Jurkat, Clone E6-1 (cell line): Measurements from ENCODE around the gene VPS52.

ENCODE experiments used
- DNase-seq: peaks from one replicate; pipeline ENCODE4 v3.0.0-alpha.2; 2011; ENCODE audit warnings: low read depth, low spot score
- H3K4me3 ChIP-seq: 2 replicates; pipeline ENCODE4 v1.5.1; 2011; ENCODE audit warnings: mild to moderate bottlenecking, low read length, control low read depth, moderate library complexity

VPS52 gene

GRCh38 chr6:33306356-33306755, 34.7 kb upstream of the VPS52 start:
- H3K4me3 ChIP-seq, result no peak overlapping the region
- DNase-seq, result no peak

DNA sequence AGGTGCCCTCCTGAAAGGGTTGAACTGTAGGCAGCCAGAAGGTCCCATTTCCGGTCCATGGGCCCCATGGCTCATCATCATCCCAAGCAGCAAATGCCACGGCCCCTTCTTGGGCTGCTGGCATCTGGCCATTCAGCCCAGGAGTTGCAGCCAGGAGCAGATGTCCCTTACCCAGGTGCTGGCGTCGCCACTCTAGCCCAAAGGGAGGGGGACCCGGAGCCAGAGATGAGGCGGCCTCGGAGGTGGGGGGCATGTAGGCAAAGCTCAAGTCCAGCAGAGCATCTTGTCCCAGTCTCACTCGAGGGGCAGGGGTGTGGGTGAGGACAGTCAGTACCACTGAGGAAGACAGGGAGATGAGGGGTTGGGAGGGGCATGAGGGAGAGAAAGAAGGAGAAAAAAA, 33.4 kb upstream of the VPS52 start:
- no peak overlapping the region for H3K4me3 ChIP-seq
- DNase-seq, result no peak

DNA sequence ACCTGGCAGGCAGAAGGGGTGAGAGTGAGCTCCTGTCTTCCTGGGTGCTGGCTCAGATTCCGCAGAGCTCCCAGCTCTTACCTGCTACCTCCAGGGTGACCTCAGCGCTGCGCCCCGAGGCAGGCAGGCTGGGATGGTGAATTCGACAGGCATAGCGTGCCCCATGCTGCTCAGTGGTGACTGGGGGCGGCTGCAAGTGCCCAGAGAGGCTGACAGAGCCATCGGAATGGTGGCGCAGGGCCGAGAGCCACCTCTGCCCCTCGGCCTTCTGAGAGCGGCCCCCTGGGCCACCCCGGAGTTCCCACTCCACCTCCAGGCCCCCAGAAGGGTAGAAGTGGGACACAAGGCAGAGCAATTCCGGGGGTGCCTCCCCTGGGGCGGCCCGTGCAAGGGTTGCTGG, 32.5 kb upstream of the VPS52 start:
- H3K4me3 ChIP-seq, result no peak overlapping the region
- no peak for DNase-seq

DNA sequence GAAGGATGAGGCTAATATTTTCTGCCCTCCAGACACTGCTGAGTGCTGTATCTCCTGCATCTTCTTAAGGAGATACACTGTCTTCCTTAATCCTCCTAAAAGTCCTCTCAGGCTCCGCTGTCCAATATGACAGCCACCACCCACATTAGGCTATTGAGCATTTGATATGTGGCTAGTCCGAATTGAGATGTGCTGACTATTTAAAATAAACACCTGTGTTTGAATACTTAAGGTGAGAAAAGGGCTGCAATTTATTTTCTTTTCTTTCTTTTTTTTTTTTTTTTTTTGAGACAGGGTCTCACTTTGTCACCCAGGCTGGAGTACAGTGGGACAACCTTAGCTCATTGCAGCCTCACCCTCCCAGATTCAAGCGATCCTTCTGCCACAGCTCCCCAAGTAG, 30.2 kb upstream of the VPS52 start:
- no peak for DNase-seq

DNA sequence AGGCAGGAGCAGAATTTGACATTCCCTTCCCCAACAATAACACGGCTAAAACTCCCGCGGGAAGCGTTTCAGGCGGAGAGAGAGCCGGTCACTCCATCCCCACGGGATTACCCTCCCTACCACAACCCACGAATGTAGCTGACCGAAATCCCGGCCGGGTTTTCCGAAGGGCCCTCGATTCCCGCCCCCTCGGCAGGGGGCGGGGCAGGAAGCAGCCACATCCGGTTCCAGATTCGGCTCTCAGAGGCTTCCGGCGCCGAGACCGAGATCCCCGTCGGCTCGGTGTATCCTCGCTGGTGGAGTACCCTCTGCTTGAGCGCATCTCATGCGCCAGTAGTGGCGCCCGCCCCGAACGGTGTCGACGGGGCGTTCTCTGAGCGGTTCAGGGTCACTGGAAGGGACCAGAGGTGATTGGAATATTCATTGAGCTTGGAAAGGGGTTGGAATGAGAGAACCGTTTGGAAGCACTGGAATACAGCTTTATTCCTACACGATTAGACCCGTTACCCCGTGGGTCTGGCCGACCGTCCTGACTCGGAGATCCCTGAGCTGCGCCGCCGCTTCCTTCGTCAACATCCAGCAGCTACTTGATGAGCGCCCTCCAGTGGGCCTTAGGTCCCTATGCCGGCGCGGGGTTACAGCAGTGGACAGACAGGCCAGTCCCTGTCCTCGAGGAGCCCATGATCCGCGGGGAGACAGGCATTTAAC, 27.7 kb upstream of the VPS52 start:
- peak; percentile 90 for DNase-seq
- H3K4me3 ChIP-seq, result peak overlapping the region; percentile 89

More for the DNA sequence above, 30.2 kb upstream of the VPS52 start:
- no peak overlapping the region for H3K4me3 ChIP-seq

DNA sequence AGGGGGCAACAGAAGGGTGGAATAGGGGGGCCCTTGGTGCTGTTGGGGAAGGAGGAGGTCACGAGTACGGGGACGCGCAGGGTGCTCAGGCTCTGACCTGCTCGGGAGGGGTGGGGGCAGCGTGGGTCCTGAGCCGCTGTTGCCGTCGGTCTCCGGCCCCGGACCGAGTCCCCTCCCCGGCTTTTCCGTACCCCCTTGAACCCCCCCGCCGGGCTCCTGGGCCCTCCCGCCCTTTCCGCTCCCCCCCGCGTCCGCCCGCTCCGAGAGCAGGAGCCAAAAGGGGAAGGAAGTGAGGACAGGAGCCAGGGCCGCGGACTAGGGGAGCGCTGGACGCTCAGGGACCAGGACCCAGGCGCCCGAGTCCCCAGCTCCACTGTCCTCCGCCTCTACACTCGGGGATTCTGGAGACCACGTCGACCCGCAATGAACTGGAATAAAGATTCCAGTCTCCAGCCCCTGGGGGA, 27.1 kb upstream of the VPS52 start, which contains the start of gene RGL2:
Gene RGL2, minus strand, starts transcription at position 170 of the 464 bp plus-strand sequence. CDS start 332 bp downstream, outside the sequence.
- DNase-seq, result no peak
- H3K4me3 ChIP-seq, result peak within 1 kb of the TSS; percentile 89

DNA sequence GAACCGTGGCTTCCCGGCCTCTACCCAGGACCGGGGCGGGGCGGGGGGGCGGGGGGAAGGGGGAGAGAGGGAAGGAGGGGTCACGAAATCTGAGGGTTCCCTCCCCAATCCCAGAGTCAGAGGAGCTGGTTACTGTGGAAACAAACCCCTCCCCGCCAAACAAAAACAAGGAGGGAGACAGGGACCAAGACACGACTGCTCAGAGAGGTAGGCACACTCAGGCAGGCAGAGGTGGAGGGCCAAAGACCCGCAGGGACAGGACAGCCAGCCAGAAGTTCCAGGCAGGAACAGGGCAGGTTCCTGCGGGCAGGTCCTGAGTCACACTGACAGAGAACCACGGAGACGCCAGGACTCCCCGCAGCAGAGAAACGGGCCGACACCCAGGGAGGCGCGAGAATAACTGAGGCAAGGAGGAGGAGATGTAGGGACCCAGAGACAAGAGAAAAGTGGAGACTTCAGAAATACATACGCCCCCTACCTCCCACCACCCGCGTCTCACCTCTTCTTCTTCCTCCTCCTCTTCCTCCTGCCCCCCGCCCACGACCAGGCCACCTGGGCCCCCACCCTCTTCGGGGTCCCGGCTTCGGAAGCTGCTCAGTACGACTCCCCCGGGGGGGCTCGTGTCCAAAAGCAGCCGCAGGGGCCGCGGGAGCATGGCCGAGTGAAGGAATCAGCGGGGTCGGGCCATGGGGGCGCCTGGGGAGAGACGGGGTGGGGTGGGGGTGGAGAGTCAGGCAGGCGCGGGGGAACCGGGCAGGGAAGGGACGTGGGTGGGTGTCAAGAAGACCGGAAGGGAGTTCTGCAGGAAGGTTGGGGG, 26.5 kb upstream of the VPS52 start:
- DNase-seq, result peak; percentile 71
- peak overlapping the region; percentile 89 for H3K4me3 ChIP-seq

GRCh38 chr6:33297406-33297955, 25.8 kb upstream of the VPS52 start:
- DNase-seq, result no peak

DNA sequence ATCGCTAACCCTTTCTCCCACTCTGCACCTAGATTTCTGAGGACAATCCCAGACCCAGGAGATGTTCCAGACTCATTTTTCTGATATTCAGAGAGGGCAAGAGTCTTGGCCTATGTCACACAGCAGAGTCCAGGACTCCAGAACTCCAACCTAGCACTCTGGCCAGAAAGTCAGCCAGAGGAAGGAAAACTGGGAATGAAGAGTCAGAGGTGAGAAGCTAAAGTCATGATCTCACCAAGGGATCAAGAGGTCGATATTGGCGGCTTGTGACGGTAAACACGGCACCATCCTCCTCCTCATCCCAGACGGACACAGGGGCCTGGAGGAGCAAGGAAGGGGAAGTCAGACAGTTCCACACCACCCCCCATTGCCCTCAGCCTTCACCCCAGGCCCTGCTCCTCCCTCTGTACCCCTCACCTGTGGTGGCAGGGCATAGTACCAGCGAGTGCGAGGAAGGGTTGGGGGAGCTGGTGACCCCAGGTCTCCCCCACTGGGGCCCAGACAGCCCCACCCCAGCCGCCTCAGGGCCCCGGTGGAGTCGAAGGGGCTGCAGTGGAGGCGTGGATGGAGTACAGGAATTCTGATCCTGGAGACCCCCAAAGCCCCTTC, 25.2 kb upstream of the VPS52 start:
- no peak for DNase-seq
- no peak overlapping the region for H3K4me3 ChIP-seq

More at GRCh38 chr6:33297406-33297955, 25.8 kb upstream of the VPS52 start:
- H3K4me3 ChIP-seq, result peak overlapping the region; percentile 89

- no peak for DNase-seq
- no peak overlapping the region for H3K4me3 ChIP-seq
Measured at GRCh38 chr6:33295621-33296369, 24.1 kb upstream of the VPS52 start.

- no peak overlapping the region for H3K4me3 ChIP-seq
- no peak for DNase-seq
Measured at GRCh38 chr6:33294086-33294823, 22.6 kb upstream of the VPS52 start.

DNA sequence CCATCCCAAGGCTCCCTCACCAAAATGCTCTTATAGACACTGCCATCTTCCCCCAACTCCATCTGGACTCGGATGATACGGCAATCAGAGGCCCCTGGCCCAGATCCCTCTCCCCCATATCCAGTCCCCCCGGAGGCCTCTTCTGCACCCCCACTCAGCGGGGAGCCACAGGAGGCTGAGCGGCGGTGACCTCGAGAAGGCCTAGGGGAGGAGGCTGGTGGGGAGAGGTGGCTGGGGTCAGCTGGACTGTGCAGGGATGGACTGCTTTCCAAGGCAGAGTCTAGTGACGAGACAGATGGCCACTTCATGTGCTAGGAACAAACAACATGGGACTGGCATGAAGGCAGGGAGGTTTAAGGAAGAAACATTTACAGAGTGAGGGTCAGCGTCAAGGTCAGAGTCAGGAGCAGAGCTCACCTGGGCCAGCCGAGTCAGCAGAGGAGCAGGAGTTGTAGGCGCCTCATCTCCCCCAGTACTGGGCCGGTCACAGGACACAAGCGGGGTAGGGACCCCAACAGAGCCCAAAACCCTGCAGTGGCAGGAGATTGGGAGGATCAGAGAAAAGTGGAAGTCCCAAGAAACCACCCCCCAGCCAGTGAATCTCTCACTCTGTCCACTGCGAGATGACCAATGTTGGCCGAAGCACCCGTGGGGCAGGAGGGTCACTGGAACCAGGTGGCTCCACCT, 21.5 kb upstream of the VPS52 start:
- no peak for DNase-seq
- H3K4me3 ChIP-seq, result no peak overlapping the region

DNA sequence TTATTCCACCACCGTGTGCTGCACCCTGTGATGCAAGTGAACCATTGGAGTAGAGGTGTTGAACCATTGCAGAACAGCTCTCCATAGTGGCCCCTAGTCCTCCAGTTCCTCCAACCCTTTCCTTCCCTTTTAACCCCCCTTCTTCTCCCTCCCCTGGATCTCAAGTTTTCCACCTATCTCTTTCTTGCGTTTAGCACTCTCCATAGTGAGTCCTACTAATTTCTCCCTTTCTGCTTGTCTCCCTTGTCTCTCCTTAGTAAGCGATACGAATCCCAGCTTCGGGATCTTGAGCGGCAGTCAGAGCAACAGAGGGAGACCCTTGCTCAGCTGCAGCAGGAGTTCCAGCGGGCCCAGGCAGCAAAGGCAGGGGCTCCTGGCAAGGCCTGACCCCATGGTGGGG, 18.8 kb upstream of the VPS52 start:
- DNase-seq, result no peak
- H3K4me3 ChIP-seq, result peak overlapping the region; percentile 96

DNA sequence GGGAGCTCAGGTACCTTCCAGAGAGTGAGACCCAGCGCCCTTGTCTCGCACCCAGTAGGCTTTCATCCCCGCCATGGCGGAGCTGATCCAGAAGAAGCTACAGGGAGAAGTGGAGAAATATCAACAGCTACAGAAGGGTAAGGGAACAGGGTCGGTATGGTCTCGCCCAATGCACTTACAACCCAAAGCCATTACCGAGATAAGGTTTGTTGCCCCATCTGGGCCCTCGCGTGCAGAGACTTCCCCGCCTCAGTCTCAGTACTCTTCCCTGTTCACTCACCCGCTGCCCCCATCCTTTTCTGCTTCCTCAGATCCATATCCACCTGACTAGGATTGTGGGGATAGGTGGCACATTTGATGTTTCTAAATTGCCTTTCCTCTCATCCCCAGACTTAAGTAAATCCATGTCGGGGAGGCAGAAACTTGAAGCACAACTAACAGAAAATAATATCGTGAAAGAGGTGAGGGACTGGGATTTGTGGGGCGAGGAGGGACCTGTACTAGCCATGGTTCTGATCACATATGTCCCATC, 18.2 kb upstream of the VPS52 start:
- no peak for DNase-seq
- H3K4me3 ChIP-seq, result peak overlapping the region; percentile 96

- H3K4me3 ChIP-seq, result peak within 1 kb of the TSS; percentile 96
- DNase-seq, result peak; percentile 90
Measured at GRCh38 chr6:33288921-33289783, 17.5 kb upstream of the VPS52 start, which contains the start of the genes PFDN6 and WDR46. PFDN6 (plus strand) TSS chr6:33289601; CDS start chr6:33289857, 256 bp downstream. WDR46 (minus strand) TSS chr6:33289239; CDS start chr6:33289170, 69 bp downstream.

GRCh38 chr6:33288141-33288920, 16.7 kb upstream of the VPS52 start:
- DNase-seq, result no peak
- H3K4me3 ChIP-seq, result peak overlapping the region; percentile 96
